Right atrium auricular region (tissue), 2 donors: ENCODE measurements around the gene SLC22A17. TPM values are rescaled to one million over a fixed set of nuclear protein-coding genes. Genes with fewer than 3 reads are reported as not detected.

Experiments
- DNase-seq: peaks from one replicate; pipeline ENCODE4 v3.0.0-alpha.2; 2019; ENCODE audit warnings: low spot score
- H3K27ac ChIP-seq, 2 donors: fragments of 200-600 bp; sonication (generic); 1 replicate in 1 of 2; 2 replicates in 1 of 2; pipeline ENCODE4 v1.5.1; 2016 to 2019
- H3K27me3 ChIP-seq, 2 donors: fragments of 200-600 bp; sonication (generic); one replicate each; pipeline versions ENCODE4 v1.5.1 to v1.6.0; 2017 to 2019
- H3K36me3 ChIP-seq: fragments of 200-600 bp; sonication (generic); one replicate; pipeline ENCODE4 v1.5.1; 2016
- H3K4me1 ChIP-seq, 2 donors: fragments of 200-600 bp; sonication (generic); one replicate each; pipeline versions ENCODE4 v1.5.1 to v1.6.0; 2017 to 2019
- H3K4me3 ChIP-seq, 2 donors: fragments of 200-600 bp; sonication (generic); 1 replicate in 1 of 2; 2 replicates in 1 of 2; pipeline ENCODE4 v1.5.1; 2017 to 2019; ENCODE audit warnings: mild to moderate bottlenecking in 1 of 2, moderate library complexity in 1 of 2
- H3K9me3 ChIP-seq, 2 donors: fragments of 200-600 bp; sonication (generic); one replicate each; pipeline ENCODE4 v1.5.1; 2019
- total RNA-seq, 2 donors: library from RNA; depleted of rRNA; stranded (reverse); fragments of >200 nt; gene quantifications; one replicate each; pipeline ENCODE4 v1.1.0, GENCODE V29; 2016
- TF ChIP-seq, protein P1 (sequence below), 2 donors: fragments of 200-600 bp; sonication (generic); IDR thresholded peaks; one replicate each; pipeline ENCODE4 v1.5.1; 2019; ENCODE audit warnings: antibody characterized with exemption in 2 of 2

Gene SLC22A17
- total RNA-seq, 2 donors from 2014 or later: 29.4 to 47.0 TPM

DNA sequence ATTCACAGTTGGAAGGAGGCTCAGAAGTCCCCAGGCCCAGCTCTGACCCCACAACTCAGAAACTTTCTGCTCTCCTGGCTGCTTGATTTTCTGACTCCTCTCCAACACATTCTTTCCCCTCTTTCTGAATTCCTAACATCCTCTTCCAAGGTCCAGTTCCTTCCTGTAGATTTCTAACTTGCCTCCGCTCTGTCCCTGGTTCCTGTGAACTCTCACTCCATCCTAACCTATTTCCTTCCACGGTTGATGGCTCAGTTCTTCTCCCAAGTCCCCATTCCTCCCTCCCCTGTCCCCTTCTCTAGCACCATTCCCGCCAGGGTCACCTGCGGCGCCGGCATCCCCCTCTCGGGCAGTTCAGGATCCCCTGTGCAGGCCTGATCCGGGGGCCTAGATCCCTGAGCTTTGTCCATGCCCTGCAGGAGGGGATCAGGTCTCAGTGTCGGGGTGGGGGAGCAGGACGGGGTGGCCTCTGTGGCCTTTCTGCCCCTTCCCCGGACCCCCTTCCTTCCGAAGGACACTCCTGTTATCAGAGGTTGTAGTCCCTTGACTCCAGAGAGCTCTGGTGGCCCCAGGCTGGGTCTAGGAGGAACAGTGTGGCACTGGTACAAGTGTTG lies 6.0 kb upstream of the SLC22A17 start:
- Histone ChIP-seq H3K4me1 (peaks cover 0 to 15% of the 10 kb centered on the region in 2 donors), H3K27me3 (no peaks in the 10 kb centered on the region), H3K9me3 (no peaks in the 10 kb centered on the region), H3K4me3 (no peak overlapping the region), H3K27ac (peak overlapping the region in 1 of 2 donors; percentile 23), H3K36me3 (peaks cover 4% of the 10 kb centered on the region)
- DNase-seq: peak; percentile 40
- TF ChIP-seq, protein P1, sequence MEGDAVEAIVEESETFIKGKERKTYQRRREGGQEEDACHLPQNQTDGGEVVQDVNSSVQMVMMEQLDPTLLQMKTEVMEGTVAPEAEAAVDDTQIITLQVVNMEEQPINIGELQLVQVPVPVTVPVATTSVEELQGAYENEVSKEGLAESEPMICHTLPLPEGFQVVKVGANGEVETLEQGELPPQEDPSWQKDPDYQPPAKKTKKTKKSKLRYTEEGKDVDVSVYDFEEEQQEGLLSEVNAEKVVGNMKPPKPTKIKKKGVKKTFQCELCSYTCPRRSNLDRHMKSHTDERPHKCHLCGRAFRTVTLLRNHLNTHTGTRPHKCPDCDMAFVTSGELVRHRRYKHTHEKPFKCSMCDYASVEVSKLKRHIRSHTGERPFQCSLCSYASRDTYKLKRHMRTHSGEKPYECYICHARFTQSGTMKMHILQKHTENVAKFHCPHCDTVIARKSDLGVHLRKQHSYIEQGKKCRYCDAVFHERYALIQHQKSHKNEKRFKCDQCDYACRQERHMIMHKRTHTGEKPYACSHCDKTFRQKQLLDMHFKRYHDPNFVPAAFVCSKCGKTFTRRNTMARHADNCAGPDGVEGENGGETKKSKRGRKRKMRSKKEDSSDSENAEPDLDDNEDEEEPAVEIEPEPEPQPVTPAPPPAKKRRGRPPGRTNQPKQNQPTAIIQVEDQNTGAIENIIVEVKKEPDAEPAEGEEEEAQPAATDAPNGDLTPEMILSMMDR (IDR thresholded peaks at IDR 0.05): no peak

DNA sequence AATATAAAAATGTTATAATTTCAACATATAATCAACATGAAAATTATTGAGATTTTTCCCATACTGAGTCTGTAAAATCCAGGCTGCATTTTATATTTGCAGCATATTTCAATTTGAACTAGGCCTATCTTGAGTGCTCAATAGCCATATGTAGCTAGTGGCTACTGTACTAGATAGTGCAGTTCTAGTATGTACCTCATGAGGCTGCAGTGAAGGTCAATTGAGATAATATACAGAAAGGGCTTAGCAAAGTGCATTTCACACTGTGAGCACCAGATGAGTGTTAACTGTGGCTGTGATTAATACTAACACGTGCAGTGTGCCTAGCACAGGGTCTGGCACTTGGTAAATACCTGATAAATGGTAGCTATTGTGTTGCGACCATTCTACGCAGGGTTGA lies 5.4 kb upstream of the SLC22A17 start:
- Histone ChIP-seq H3K4me3 (no peak overlapping the region), H3K27me3 (no peaks in the 10 kb centered on the region), H3K36me3 (peaks cover 4% of the 10 kb centered on the region), H3K4me1 (peaks cover 0 to 13% of the 10 kb centered on the region in 2 donors), H3K27ac (no peak overlapping the region), H3K9me3 (no peaks in the 10 kb centered on the region)
- TF ChIP-seq, protein P1 (IDR thresholded peaks at IDR 0.05): no peak
- no peak for DNase-seq

DNA sequence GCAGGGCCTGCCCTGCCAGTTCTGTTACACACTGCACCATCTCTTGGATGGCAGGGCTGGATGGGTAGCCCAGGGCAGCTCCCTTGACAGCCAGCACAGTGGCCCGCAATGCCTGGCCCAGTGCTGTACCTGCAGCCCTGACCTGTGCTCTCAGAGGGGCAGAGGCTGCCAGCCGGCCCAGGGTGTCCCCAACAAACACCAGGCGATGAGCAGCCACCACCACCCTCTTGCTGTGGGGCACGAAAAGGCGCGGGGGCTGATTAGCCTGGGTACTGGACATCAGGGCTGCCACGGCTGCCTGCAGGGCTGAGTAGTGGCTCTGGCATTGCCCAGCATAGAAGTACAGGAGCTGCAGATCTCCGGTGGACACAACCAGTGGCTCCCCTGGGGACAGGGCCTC lies 4.6 kb upstream of the SLC22A17 start:
- H3K27ac ChIP-seq: no peak overlapping the region
- H3K4me1 ChIP-seq: peaks cover 0 to 19% of the 10 kb centered on the region in 2 donors
- TF ChIP-seq, protein P1 (IDR thresholded peaks at IDR 0.05): no peak

DNA sequence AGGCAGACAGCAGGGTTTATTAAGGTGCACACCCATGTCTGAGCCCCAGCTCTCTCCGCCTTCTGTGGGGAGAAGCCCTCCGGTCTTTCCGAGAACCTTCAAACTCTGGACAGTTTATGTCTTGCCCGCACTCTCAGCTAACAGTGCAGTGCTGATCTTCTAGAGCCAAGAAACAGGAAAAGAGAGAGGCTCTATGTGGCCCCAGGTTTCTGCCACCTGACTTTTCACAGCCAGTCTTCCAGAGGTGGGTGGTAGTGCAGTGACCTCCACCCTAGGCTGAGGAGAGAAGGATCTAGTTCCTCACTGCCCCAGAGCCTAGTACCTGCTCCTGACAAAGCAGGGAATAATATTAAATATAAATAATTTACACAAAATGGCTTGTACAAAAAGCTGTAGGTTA lies 4.0 kb upstream of the SLC22A17 start:
- no peaks in the 10 kb centered on the region for H3K27me3 ChIP-seq
- H3K27ac ChIP-seq: no peak overlapping the region
- TF ChIP-seq, protein P1 (IDR thresholded peaks at IDR 0.05): no peak
- no peak overlapping the region for H3K4me3 ChIP-seq
- H3K4me1 ChIP-seq: peaks cover 0 to 25% of the 10 kb centered on the region in 2 donors
- H3K36me3 ChIP-seq: peaks cover 4% of the 10 kb centered on the region
- no peaks in the 10 kb centered on the region for H3K9me3 ChIP-seq
- DNase-seq: peak; percentile 50

More for the DNA sequence above, 4.6 kb upstream of the SLC22A17 start:
- Histone ChIP-seq H3K27me3 (no peaks in the 10 kb centered on the region), H3K9me3 (no peaks in the 10 kb centered on the region), H3K36me3 (peaks cover 4% of the 10 kb centered on the region), H3K4me3 (no peak overlapping the region)
- DNase-seq: peak; percentile 56

DNA sequence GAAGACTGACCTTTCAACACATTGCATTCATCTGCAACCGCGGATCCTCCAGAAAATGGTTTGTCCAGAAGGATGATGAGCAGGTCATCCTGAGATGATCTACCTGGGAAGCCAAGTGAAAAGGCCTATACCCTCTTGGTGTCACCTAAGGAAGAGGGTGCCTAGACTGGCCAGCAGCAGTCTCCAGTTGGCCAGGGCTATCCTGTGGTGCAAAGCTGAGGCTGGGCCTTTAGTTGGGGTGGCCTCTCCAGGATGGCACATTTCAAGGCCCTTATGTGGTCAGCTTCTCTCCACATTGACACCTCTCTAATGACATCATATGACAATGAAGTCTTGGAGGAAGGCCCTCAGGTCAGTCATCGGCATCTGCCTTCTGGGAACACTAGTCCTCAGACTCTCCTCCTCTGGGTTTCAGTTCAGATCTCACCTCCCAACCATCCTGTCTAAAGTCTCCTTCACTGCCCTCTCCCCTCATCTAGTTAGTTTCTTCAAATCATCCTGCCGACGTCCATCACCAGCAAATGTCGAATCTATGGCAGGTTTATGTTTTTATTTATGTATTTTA lies 3.3 kb upstream of the SLC22A17 start:
- H3K27me3 ChIP-seq: no peaks in the 10 kb centered on the region
- no peak overlapping the region for H3K27ac ChIP-seq
- H3K4me3 ChIP-seq: no peak overlapping the region
- no peaks in the 10 kb centered on the region for H3K9me3 ChIP-seq
- H3K4me1 ChIP-seq: peaks cover 0 to 27% of the 10 kb centered on the region in 2 donors
- peaks cover 4% of the 10 kb centered on the region for H3K36me3 ChIP-seq
- peak; percentile 40 for DNase-seq
- TF ChIP-seq, protein P1 (IDR thresholded peaks at IDR 0.05): no peak
